ENCODE measurements around the gene KRT27.

GRCh38 chr17:40779181-40779909, 3.0 kb downstream of the KRT27 start:
- no peak for TF ChIP-seq CTCF (IDR thresholded peaks at IDR 0.05)
- no peak for TF ChIP-seq POLR2A (IDR thresholded peaks at IDR 0.05)
